K562 (cell line): ENCODE data around the gene EFEMP2. TPM values are rescaled to one million over a fixed set of nuclear protein-coding genes. Genes with fewer than 3 reads are reported as not detected.

Source experiments
- FOXP1 ChIP-seq: sonication (generic); formaldehyde crosslinking; IDR thresholded peaks from 2 replicates; pipeline ENCODE4 v1.8.0; 2022; ENCODE audit warnings: mild to moderate bottlenecking, missing genetic modification reagents
- GABPA ChIP-seq: fragments of 200-800 bp; sonication (Bioruptor generic); conservative IDR thresholded peaks from 2 replicates; pipeline ENCODE4 v1.6.1; 2016; ENCODE audit warnings: low read depth, missing genetic modification characterization, missing compliant biosample characterization
- polyA plus RNA-seq, 8 experiments: library from polyadenylated mRNA; depleted of rRNA in 4 of 8; stranded (reverse) in 5 of 8; unstranded in 3 of 8; fragments of >200 nt; fragmentation: Nextera tagmentation in 2 of 8; fragmentation: Illumina TruSeq in 1 of 8; extraction: Ambion mirVana in 2 of 8; extraction: Trizol in 1 of 8; gene quantifications; 2 replicates each; pipeline versions ENCODE4 v1.2.1 to v1.2.3, GENCODE V29; 2011 to 2014; ENCODE audit warnings: inconsistent platforms in 1 of 8, missing spikeins in 1 of 8
- total RNA-seq, 7 experiments: library from RNA; depleted of rRNA in 6 of 7; stranded (reverse); fragments of >200 nt in 6 of 7; fragmentation: Illumina TruSeq in 2 of 7; extraction: Trizol in 2 of 7; gene quantifications; 2 replicates each; pipeline versions ENCODE4 v1.2.1 to v1.2.3, GENCODE V29; 2011 to 2021; ENCODE audit warnings: low replicate concordance in 1 of 7
- TF ChIP-seq, protein P1 (sequence below): sonication (generic); formaldehyde crosslinking; IDR thresholded peaks from 2 replicates; pipeline ENCODE4 v1.9.0; 2022; ENCODE audit warnings: mild to moderate bottlenecking, missing genetic modification reagents
- TF ChIP-seq, protein P2 (sequence below), 2 experiments: IDR thresholded peaks; 2 replicates each; pipeline ENCODE4 v1.6.1; 2011; ENCODE audit warnings: borderline replicate concordance in 1 of 2, control low read depth in 1 of 2, low read depth in 1 of 2, low read length in 1 of 2, mild to moderate bottlenecking in 1 of 2, mixed read lengths in 1 of 2, moderate library complexity in 1 of 2; ENCODE audit not compliant: insufficient read depth in 1 of 2, insufficient read length in 1 of 2, poor library complexity in 1 of 2, severe bottlenecking in 1 of 2; ENCODE audit errors: extremely low read depth in 1 of 2
- TF ChIP-seq, protein P3 (sequence below): fragments of 450-650 bp; formaldehyde crosslinking; IDR thresholded peaks from 2 replicates; pipeline ENCODE4 v1.4.0; 2022; ENCODE audit warnings: missing genetic modification characterization

The EFEMP2 gene
- total and polyA plus RNA-seq, 9 of the 15 experiments (the other 6 are each of a cell fraction or from before 2014, with no cell fraction given) = 0.07 to 2.9 (median 0.69) TPM; not detected in 1

DNA sequence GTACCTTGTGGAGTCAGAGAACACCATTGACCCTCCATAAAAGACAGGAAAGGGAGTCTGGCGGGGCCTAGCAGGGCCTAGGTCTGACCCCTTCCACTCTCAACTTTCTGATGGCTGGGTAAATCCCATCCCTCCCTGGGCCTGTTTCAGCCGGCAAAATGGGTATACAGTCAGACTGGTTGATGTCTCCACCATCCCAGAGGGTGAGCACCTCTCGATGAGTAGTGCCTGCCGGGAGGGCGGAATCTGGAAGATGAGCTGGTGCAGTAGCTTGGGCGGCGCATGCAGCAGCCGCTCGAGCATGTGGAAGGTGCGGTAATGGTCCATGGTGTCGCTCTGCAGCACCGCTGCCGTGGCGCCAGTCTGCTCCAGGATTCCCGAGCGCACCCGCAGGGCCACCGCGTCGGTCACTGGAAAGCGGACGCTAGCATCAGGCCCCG, 15.1 kb upstream of the EFEMP2 start (continued):
- TF ChIP-seq GABPA (tag) (no peak), FOXP1 (0 out of 2 replicates have a peak, but pooled peaks have one; percentile 29)
- TF ChIP-seq, protein P1, sequence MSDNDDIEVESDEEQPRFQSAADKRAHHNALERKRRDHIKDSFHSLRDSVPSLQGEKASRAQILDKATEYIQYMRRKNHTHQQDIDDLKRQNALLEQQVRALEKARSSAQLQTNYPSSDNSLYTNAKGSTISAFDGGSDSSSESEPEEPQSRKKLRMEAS (CRISPR knock-in tag) = 0 out of 2 replicates have a peak, but pooled peaks have one; percentile 52
- TF ChIP-seq, protein P2, sequence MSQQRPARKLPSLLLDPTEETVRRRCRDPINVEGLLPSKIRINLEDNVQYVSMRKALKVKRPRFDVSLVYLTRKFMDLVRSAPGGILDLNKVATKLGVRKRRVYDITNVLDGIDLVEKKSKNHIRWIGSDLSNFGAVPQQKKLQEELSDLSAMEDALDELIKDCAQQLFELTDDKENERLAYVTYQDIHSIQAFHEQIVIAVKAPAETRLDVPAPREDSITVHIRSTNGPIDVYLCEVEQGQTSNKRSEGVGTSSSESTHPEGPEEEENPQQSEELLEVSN (IDR thresholded peaks at IDR 0.05; ENCODE audit: borderline replicate concordance in 1 of 2, extremely low read depth in 1 of 2, insufficient read depth in 1 of 2, insufficient read length in 1 of 2, low read depth in 1 of 2, low read length in 1 of 2, poor library complexity in 1 of 2, severe bottlenecking in 1 of 2) = peak in 1 of 2 experiments; percentile 51
- TF ChIP-seq, protein P3, sequence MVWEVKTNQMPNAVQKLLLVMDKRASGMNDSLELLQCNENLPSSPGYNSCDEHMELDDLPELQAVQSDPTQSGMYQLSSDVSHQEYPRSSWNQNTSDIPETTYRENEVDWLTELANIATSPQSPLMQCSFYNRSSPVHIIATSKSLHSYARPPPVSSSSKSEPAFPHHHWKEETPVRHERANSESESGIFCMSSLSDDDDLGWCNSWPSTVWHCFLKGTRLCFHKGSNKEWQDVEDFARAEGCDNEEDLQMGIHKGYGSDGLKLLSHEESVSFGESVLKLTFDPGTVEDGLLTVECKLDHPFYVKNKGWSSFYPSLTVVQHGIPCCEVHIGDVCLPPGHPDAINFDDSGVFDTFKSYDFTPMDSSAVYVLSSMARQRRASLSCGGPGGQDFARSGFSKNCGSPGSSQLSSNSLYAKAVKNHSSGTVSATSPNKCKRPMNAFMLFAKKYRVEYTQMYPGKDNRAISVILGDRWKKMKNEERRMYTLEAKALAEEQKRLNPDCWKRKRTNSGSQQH (CRISPR knock-in tag) = no peak
